ENCODE data around the gene PLEKHA8.

The PLEKHA8 gene

DNA sequence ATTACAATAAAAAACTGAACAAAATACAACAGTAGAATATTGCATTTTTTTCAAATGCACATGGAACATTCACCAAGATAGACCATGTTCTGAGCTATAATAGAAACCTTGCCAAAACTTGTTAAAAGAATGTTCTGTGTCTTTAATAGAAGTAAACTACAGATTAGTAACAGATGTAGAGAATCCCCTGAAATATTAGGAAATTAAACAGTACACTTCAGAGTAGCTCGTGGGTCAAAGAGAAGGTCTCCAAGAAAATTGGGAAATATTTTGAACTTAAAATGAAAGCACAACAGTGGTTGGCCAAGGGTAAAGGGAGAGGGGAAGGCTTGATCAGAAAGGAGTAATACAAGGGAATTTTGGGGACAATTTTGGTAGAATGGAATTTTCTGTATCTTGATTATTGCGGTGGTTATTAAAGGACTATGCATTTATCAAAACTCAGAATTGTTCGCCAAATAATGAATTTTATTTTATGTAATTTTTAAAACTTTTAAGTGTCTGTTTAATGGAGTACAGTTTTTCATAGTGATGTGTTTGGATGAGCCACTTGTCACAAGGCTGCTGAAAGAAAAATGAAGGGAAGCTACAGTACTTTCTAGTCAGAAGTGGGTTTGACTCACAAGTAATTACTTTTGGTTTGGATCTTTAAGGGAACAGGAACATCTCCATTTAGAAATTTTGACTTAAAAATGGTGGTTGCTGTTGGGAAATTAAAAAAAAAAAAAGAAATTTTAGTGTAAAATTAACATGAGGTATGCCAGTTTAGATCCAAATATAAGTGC lies 10.2 kb downstream of the PLEKHA8 start:
- H3K4me3 ChIP-seq (ENCODE audit: low read length) = no peak overlapping the region
- TF ChIP-seq EZH2phosphoT487 (IDR thresholded peaks at IDR 0.05; ENCODE audit: borderline replicate concordance, low read length) = no peak
- TF ChIP-seq, protein P1, sequence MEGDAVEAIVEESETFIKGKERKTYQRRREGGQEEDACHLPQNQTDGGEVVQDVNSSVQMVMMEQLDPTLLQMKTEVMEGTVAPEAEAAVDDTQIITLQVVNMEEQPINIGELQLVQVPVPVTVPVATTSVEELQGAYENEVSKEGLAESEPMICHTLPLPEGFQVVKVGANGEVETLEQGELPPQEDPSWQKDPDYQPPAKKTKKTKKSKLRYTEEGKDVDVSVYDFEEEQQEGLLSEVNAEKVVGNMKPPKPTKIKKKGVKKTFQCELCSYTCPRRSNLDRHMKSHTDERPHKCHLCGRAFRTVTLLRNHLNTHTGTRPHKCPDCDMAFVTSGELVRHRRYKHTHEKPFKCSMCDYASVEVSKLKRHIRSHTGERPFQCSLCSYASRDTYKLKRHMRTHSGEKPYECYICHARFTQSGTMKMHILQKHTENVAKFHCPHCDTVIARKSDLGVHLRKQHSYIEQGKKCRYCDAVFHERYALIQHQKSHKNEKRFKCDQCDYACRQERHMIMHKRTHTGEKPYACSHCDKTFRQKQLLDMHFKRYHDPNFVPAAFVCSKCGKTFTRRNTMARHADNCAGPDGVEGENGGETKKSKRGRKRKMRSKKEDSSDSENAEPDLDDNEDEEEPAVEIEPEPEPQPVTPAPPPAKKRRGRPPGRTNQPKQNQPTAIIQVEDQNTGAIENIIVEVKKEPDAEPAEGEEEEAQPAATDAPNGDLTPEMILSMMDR (IDR thresholded peaks at IDR 0.05; ENCODE audit: low read depth, low read length, poor library complexity, severe bottlenecking) = no peak
- H3K79me2 ChIP-seq (ENCODE audit: control insufficient read depth, low read length) = peaks cover 20% of the 10 kb centered on the region
- no peaks in the 10 kb centered on the region for H3K4me1 ChIP-seq (ENCODE audit: control insufficient read depth, low read length)
- H3K9me3 ChIP-seq (ENCODE audit: control insufficient read depth, insufficient read depth, low read length) = 0 out of 2 replicates have a peak, but pooled peaks cover 3% of the 10 kb centered on the region
- H3F3A ChIP-seq (ENCODE audit: control insufficient read depth, insufficient read depth) = no peaks in the 10 kb centered on the region
- H3K36me3 ChIP-seq (ENCODE audit: control insufficient read depth, low read length) = no peaks in the 10 kb centered on the region
- H3K27ac ChIP-seq (ENCODE audit: low read depth, low read length) = no peak overlapping the region
- no peaks in the 10 kb centered on the region for H3K27me3 ChIP-seq (ENCODE audit: control insufficient read depth, low read length)
- no peak overlapping the region for H3K4me2 ChIP-seq (ENCODE audit: low read length)
- no peaks in the 10 kb centered on the region for H3K9me2 ChIP-seq (replicated peaks; ENCODE audit: control insufficient read depth, low read length)
- no peaks in the 10 kb centered on the region for H4K20me1 ChIP-seq (ENCODE audit: control insufficient read depth, insufficient read depth, low read depth, low read length)

DNA sequence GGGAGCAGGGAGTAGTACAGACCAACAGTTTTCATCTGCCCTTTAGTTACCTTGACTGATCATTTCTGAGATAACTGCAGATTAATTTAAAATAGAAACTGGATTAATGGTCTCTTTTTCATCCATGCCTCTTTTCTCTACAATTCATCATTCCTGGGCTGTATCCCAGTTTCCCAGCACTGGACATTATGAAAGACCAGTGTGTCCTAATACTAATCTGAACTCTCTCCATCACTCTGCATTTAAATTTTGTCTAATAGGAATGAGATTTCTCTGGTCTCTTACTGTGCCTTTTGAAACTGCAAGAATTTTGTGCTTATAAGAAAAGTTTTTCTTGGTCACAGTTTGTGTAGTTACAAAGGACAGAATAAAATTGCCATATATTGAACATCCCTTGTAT lies 12.7 kb downstream of the PLEKHA8 start:
- no peak overlapping the region for H3K27ac ChIP-seq (ENCODE audit: low read depth, low read length)
- H3K4me3 ChIP-seq (ENCODE audit: low read length) = no peak overlapping the region
- no peak for TF ChIP-seq EZH2phosphoT487 (IDR thresholded peaks at IDR 0.05; ENCODE audit: borderline replicate concordance, low read length)
- TF ChIP-seq, protein P1 (IDR thresholded peaks at IDR 0.05; ENCODE audit: low read depth, low read length, poor library complexity, severe bottlenecking) = no peak
- peaks cover 16% of the 10 kb centered on the region for H3K79me2 ChIP-seq (ENCODE audit: control insufficient read depth, low read length)
- no peaks in the 10 kb centered on the region for H3K4me1 ChIP-seq (ENCODE audit: control insufficient read depth, low read length)
- H3K4me2 ChIP-seq (ENCODE audit: low read length) = no peak overlapping the region
- H4K20me1 ChIP-seq (ENCODE audit: control insufficient read depth, insufficient read depth, low read depth, low read length) = no peaks in the 10 kb centered on the region
- H3F3A ChIP-seq (ENCODE audit: control insufficient read depth, insufficient read depth) = no peaks in the 10 kb centered on the region
- H3K27me3 ChIP-seq (ENCODE audit: control insufficient read depth, low read length) = no peaks in the 10 kb centered on the region
- H3K36me3 ChIP-seq (ENCODE audit: control insufficient read depth, low read length) = peaks cover 3% of the 10 kb centered on the region; the same call in 1 of the 2 replicates
- H3K9me3 ChIP-seq (ENCODE audit: control insufficient read depth, insufficient read depth, low read length) = 0 out of 2 replicates have a peak, but pooled peaks cover 3% of the 10 kb centered on the region
- no peaks in the 10 kb centered on the region for H3K9me2 ChIP-seq (replicated peaks; ENCODE audit: control insufficient read depth, low read length)

DNA sequence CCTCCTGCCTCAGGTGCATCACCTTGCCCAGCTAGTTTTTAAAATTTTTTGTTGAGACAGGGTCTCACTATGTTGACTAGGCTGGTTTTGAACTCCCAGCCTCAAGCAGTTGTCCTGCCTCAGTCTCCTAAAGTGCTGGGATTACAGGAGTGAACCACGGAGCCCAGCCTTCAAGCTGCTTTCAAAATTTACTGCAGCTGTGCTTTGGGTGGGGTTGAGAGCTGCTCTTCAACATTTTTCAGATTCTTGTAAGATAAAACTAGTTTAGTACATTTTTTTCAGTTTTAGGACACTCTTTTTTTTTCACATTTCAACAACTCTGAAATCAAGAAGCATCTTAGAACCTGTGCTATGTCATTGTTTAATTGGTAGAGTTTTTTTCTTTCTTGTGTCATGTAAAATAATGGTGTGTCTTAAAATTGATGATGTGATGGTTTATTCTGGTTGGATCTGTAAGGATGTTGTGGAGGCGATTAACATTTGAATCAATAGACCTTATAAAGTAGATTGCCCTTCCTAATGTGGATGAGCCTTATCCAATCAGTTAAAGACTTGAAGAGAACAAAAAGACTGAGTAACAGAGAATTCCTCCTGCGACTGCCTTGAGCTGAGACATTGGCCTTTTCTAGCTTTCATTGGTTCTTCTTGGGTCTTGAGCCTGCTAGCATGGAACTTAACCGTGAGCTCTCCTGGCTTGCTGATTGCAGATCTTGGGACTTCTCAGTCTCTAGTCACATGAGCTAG lies 13.5 kb downstream of the PLEKHA8 start:
- Histone ChIP-seq H3K79me2 (ENCODE audit: control insufficient read depth, low read length) (peaks cover 16% of the 10 kb centered on the region), H3K27me3 (ENCODE audit: control insufficient read depth, low read length) (no peaks in the 10 kb centered on the region), H3K27ac (ENCODE audit: low read depth, low read length) (no peak overlapping the region), H3K4me1 (ENCODE audit: control insufficient read depth, low read length) (no peaks in the 10 kb centered on the region), H3K4me2 (ENCODE audit: low read length) (no peak overlapping the region), H3K36me3 (ENCODE audit: control insufficient read depth, low read length) (peaks cover 11% of the 10 kb centered on the region), H3K9me2 (replicated peaks; ENCODE audit: control insufficient read depth, low read length) (no peaks in the 10 kb centered on the region), H3F3A (ENCODE audit: control insufficient read depth, insufficient read depth) (no peaks in the 10 kb centered on the region), H4K20me1 (ENCODE audit: control insufficient read depth, insufficient read depth, low read depth, low read length) (no peaks in the 10 kb centered on the region), H3K4me3 (ENCODE audit: low read length) (no peak overlapping the region), H3K9me3 (ENCODE audit: control insufficient read depth, insufficient read depth, low read length) (0 out of 2 replicates have a peak, but pooled peaks cover 3% of the 10 kb centered on the region)
- TF ChIP-seq EZH2phosphoT487 (IDR thresholded peaks at IDR 0.05; ENCODE audit: borderline replicate concordance, low read length) = no peak
- TF ChIP-seq, protein P1 (IDR thresholded peaks at IDR 0.05; ENCODE audit: low read depth, low read length, poor library complexity, severe bottlenecking) = no peak

All from DOHH2 (cell line).